Left renal pelvis (tissue), 4 donors: ENCODE results near the gene LYPD1. TPM values are rescaled to one million over a fixed set of nuclear protein-coding genes. Genes with fewer than 3 reads are reported as not detected.

Source experiments
- DNase-seq, 4 donors: peaks; one replicate each; pipeline ENCODE4 v3.0.0-alpha.2; 2013; ENCODE audit warnings: low read depth in 4 of 4, low spot score in 3 of 4
- polyA plus RNA-seq, 4 donors: library from polyadenylated mRNA; unstranded; fragments of 120-200 nt; gene quantifications; one replicate each; pipeline ENCODE4 v1.2.1, GENCODE V29; 2013; ENCODE audit not compliant: insufficient read length in 4 of 4

The LYPD1 gene
- polyA plus RNA-seq, 4 donors = 37.5 to 107 (median 86.2) TPM

GRCh38 chr2:132599556-132599955 lies 70.4 kb downstream of the LYPD1 start:
- DNase-seq = no peak

- DNase-seq = no peak
These were observed 71.5 kb downstream of the LYPD1 start for GRCh38 chr2:132598536-132598935.

GRCh38 chr2:132597831-132598230 lies 72.2 kb downstream of the LYPD1 start:
- no peak for DNase-seq

- DNase-seq = no peak
These were observed 72.8 kb downstream of the LYPD1 start for GRCh38 chr2:132597166-132597565.

- DNase-seq = no peak
These were observed 74.3 kb downstream of the LYPD1 start for GRCh38 chr2:132595693-132596092.

- DNase-seq = no peak
These were observed 74.8 kb downstream of the LYPD1 start for GRCh38 chr2:132595186-132595585.
